AG08395 (cell line): ENCODE data around the gene CXCR3.
"Not testable (repeated sequence)": the region's sequence is repeated elsewhere in the genome, so short reads cannot be mapped to it uniquely, and the experiment has no call there.

Source experiments
- DNase-seq: peaks from one replicate; pipeline ENCODE4 v3.0.0; 2012; ENCODE audit warnings: mixed read lengths, low spot score

The CXCR3 gene

GRCh38 chrX:71618303-71618721 lies at the start of gene CXCR3:
CXCR3 (minus strand) TSS chrX:71618511; CDS start chrX:71618449, 62 bp downstream.
- no peak for DNase-seq

GRCh38 chrX:71667328-71668247 lies 49.3 kb upstream of the CXCR3 start, which contains the start of gene LOC101059915:
LOC101059915 (plus strand) TSS chrX:71667546.
- no peak for DNase-seq

- no peak for DNase-seq
These were observed 48.2 kb upstream of the CXCR3 start for GRCh38 chrX:71666240-71667223.

GRCh38 chrX:71665747-71666146 lies 47.4 kb upstream of the CXCR3 start:
- no peak for DNase-seq

GRCh38 chrX:71664889-71665491 lies 46.7 kb upstream of the CXCR3 start:
- no peak for DNase-seq

GRCh38 chrX:71664202-71664601 lies 45.9 kb upstream of the CXCR3 start:
- not testable (repeated sequence) for DNase-seq

- DNase-seq = not testable (repeated sequence)
These were observed 44.9 kb upstream of the CXCR3 start for GRCh38 chrX:71663238-71663637.

GRCh38 chrX:71662654-71663053 lies 44.3 kb upstream of the CXCR3 start:
- DNase-seq = not testable (repeated sequence)

- no peak for DNase-seq
These were observed 43.6 kb upstream of the CXCR3 start for GRCh38 chrX:71661919-71662318.

GRCh38 chrX:71660562-71661416 lies 42.5 kb upstream of the CXCR3 start:
- no peak for DNase-seq

- DNase-seq = no peak
These were observed 41.6 kb upstream of the CXCR3 start for GRCh38 chrX:71659959-71660358.

- no peak for DNase-seq
These were observed 41.0 kb upstream of the CXCR3 start for GRCh38 chrX:71659342-71659741.

- DNase-seq = no peak
These were observed 39.0 kb upstream of the CXCR3 start for GRCh38 chrX:71657267-71657666.

- no peak for DNase-seq
These were observed 35.0 kb upstream of the CXCR3 start for GRCh38 chrX:71653344-71653743.

- DNase-seq = peak; percentile 72
These were observed 34.1 kb upstream of the CXCR3 start for GRCh38 chrX:71652405-71652804.

- DNase-seq = no peak
These were observed 32.1 kb upstream of the CXCR3 start for GRCh38 chrX:71650333-71650969.

- DNase-seq = not testable (repeated sequence)
These were observed 26.1 kb upstream of the CXCR3 start for GRCh38 chrX:71644406-71644805.

GRCh38 chrX:71640002-71640401 lies 21.7 kb upstream of the CXCR3 start:
- no peak for DNase-seq

GRCh38 chrX:71638409-71638808 lies 20.1 kb upstream of the CXCR3 start:
- no peak for DNase-seq

- peak; percentile 46 for DNase-seq
These were observed 19.5 kb upstream of the CXCR3 start for GRCh38 chrX:71637848-71638247.

- peak; percentile 29 for DNase-seq
These were observed 18.9 kb upstream of the CXCR3 start for GRCh38 chrX:71637253-71637618.
